ENCODE results near the gene ADGRG4.

ADGRG4 gene

DNA sequence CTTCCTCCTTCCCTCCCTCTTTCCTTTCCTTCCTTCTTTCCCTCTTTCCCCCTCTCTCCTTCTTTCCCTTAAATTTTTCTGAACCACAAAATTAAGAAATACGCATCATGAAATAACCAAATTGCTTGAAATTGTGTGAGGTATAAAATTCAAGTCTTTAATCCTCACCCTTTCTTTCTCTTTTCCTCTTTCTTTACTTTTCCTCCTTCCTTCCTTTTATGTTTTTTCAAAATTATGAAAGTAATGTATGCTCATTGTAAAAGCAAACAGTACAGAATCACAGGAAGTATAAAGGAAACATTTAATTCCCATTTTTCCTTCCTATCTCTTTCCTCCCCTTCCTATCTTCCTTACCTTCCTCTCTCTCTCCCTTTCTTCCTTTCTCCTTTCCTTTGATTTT lies 5.4 kb downstream of the ADGRG4 start:
- DNase-seq: no peak

DNA sequence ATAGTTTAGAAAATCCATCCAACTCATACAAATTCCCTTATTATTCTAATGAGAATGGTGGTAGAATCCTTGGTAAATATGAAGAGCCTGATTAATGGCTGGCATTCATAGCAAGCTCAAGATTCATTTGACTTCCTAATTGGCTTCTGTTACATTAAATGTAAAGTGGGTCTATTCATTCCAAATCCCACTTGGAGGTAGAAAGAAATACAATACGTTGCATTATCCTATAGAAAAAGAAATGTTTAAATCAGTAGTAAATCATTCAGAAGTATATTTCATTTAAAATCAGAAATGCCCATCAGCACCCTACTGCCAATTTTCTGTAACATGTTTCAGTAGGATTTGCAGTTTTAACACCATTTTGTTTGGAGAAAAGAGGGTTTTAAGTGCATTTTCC lies 6.7 kb downstream of the ADGRG4 start:
- DNase-seq: no peak

DNA sequence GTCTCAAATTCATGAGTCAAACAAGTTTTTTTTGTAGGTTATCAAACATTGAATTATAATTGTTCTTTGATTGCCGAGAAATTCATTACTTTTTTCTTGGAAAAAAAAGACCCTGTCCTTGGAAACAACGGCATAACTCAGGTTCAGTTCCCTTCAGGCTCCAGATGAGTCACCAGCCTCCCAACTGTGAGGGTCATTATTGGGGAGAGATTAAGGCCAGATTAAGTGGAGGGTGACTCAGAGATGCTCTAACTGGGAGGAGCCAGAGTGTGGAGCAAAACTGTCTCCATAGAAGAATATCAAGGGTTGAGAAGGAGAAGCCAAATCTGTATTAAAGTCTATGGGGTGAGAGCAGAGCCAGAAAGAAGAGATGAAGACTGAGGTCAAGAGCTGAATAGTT lies 9.6 kb downstream of the ADGRG4 start:
- DNase-seq: no peak

DNA sequence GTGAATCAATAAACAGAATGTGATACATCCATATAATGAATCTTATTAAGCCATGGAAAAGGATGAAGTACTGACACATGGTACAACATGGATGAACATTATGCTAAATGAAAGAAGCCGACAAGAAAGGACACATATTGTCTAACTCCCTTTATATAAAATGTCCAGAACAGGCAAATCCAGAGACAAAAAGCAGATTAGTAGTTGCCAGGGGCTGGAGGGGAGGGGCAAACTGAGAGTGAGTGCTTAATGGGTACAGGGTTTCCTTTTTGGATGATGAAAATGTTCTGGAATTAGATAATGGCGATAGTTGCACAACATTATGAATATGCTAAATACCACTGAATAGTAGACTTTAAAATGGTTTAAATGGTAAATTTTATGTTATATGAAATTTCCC lies 17.4 kb downstream of the ADGRG4 start:
- DNase-seq: no peak

DNA sequence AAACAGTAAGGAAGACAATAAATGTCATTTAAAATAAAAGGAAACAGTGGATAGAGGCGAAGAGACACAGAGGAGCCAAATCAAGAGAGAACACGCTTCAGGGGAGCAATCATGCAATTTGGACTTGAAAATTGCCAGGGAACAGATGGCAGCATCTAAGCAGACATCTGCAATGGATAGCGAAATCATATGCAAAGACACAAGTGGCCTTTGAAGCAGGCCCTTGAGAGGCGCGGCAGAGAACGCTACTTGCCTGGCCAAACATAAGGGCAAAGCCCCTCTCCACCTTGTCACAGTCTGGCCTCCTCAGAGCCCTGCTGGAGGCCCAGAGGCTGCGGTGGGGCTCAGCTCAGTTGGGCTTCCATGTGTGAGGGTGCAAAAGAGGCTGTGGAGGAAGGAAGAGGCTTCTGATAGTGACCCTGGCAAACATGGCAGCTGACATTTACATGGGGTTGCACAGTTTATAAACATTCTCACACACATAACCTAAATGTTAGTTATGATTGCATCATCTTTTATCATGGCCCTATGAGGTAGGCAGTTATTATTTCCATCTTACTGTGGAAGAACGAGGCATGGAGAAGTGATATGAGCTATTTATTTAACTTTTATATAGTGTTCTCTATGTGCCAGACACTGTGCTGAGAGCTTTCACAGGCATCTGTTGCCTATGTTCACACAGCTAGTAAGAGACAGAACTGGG lies 18.3 kb downstream of the ADGRG4 start:
- DNase-seq: no peak

DNA sequence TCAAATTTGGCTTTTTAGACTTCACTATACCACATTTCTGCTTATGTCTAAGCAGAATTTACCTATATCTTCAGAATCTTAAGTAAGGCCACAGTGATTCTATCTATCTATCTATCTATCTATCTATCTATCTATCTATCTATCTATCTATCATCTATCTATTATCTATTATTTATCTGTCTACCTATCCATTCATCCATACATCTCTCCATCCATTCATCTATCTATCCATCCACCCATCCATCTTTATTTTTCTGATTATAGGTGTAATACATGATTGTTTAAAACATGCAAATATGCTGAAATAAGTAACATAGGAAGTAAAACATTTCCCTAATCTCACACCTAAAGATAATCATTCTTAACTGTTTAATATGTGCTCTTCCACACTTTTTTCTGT lies 18.8 kb downstream of the ADGRG4 start:
- no peak for DNase-seq

DNA sequence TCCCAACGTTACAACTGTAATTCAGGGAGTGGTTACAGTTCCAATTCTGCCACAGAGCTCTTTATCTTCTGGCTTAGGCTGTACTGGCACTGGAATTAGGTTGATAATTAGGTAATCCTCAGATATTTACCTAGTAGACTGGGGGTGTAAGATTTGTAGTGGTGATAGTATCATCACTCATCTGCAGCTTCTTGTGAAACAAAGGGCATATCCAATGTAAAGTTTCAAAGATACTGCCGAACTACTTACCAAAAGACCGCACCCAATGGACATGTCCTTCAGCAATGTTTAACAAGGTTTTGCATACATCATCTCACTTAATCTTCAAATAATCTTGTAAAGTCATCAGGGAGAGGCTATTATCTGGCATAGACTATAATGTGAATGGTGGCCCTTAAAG lies 20.8 kb downstream of the ADGRG4 start:
- DNase-seq: no peak

DNA sequence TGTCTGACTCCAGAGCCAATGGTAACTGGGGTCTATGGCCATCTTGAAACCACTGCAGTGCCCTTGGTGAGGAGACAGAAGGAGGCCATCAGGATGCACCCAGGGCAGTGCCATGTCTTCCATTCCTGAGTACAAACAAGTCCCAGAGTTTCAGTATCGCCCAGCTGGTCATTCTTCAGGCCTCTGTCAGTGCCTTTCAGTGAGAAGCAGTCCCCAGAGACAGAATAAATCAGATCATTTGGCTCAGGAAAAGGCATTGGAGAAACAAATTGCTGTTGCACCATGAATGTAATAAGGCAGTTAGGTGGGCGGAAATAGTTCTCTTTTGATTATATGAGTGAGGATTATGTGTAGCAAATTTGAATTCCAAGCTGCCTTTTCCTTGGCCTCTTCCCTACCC lies 21.3 kb downstream of the ADGRG4 start:
- no peak for DNase-seq

DNA sequence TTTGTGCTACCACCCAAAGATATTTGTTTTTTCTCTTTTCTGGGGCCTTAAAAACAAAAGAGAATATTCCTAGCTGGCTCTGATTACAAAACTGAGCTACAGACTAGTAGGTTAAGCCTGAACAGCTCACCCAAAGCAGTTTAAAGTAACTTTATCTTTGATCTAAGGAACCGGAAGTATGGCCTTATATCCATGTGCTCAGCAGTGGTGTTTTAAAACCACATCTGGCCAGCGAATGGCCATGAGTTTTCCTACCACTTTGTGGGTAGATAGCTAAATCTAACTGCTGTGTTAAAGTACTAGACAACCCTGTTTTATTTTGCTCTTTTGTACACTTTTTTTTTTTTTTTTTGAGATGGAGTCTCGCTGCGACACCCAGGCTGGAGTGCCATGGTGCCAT lies 24.6 kb downstream of the ADGRG4 start:
- DNase-seq: no peak

DNA sequence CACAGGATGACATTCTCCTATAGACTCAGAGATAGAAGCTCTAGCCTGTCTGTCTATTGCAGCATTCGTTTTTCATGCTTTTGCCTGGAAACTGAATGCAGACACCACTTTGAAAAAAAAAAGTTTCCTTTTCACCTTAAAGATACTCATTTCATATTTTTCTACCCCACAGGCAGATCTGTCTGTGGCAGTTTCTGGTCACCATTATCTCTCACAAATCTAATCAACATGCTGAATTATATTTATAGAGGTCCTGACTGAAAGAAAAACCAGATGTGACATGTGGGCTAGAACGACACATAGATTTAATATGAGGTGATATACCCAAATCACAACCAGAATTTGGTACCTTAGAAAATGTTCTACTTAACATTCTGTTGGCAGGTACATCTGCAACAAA lies 28.2 kb downstream of the ADGRG4 start:
- no peak for DNase-seq

DNA sequence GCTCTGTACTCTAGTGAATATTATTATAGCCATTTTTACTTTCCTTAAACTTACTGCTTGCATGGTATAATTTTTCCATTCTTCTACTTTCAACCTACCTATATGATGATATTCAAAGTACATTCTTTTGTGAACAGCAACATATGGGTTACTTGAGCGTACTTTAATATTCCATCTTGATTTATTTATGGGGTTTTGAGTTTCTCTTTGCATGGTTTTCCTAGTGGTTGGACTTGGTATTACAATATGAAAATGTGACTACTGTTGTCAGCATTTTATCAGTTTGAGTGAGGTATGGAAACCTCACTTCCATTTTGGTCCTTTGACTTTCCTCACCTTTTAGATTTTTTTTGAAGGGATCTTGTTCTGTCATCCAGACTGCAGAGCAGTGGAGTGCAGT lies 35.9 kb downstream of the ADGRG4 start:
- DNase-seq: no peak

DNA sequence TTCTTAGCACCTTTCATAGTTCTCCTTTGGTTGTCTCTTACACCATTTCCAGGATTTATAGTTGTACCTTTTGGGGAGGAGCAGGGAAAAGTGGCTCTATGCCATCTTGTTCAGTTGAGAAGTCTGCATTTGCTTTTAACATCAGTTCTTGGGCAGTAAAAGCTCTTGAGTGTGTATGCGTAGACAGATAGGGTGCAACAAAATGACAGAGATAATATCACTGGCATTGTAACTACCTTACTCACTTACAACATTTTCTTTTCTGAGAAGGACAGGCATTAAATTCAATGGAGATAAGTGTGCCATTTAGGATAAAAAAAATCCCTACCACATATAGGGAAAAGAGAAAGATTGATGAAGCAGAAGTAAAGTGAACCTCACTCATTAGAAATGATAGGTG lies 38.9 kb downstream of the ADGRG4 start:
- DNase-seq: no peak

DNA sequence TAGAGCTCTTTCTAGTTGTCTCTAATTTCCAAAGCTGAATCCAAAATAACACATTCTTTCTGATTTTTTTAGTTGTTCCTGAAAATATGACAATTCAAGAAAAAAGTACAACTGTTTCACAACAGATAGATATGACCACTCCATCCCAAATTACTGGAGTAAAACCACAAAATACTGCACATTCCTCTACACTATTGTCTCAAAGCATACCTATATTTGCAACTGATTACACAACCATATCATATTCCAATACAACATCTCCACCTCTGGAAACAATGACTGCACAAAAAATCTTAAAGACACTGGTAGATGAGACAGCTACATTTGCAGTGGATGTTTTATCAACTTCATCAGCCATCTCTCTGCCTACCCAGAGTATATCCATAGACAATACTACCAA lies 43.6 kb downstream of the ADGRG4 start:
- no peak for DNase-seq

DNA sequence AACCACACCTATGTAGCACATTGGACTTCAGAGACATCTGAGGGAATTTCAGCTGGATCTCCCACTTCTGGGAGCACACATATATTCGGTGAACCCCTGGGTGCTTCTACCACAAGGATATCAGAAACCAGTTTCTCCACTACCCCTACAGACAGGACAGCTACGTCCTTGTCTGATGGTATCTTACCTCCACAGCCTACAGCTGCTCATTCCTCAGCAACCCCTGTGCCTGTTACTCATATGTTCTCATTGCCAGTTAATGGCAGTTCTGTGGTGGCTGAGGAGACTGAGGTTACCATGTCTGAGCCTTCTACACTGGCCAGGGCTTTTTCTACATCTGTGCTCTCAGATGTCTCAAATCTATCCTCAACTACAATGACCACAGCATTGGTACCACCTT lies 45.7 kb downstream of the ADGRG4 start:
- DNase-seq: no peak

DNA sequence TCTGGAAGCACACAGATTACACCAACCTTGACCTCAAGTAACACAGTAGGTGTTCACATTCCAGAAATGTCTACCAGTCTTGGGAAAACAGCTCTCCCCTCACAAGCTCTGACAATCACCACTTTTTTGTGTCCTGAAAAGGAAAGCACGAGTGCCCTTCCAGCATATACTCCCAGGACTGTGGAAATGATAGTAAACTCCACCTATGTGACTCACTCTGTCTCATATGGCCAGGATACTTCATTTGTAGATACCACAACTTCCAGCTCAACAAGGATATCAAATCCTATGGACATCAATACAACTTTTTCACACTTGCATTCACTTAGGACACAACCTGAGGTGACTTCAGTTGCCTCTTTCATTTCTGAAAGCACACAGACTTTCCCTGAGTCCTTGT lies 46.9 kb downstream of the ADGRG4 start:
- no peak for DNase-seq

DNA sequence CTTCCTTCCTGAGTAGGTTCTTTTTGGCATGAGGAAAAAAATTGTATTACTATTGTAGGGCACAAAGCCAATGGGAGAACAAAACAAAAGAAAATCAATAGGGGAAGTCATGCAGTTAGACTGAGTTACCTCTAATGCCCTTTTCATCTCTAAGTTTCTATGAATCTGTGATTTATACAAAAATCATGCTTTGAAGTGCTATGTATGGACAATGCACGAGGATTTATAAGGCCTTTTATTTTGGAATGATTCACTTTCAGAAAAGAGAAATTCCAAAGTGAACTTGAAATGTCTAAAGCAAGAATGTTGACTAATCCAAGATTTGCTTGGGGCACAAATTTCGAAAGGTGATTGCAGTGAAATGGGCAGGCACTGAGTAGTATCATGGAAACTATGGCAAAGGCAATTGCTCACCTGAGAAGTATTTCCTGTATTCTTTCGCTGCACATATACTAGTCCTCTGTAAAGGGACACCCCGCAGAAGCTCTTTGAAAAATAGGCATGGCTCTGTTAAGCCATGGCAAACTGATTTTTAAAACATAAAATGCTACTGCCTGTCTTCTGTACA lies 52.8 kb downstream of the ADGRG4 start:
- no peak for DNase-seq

DNA sequence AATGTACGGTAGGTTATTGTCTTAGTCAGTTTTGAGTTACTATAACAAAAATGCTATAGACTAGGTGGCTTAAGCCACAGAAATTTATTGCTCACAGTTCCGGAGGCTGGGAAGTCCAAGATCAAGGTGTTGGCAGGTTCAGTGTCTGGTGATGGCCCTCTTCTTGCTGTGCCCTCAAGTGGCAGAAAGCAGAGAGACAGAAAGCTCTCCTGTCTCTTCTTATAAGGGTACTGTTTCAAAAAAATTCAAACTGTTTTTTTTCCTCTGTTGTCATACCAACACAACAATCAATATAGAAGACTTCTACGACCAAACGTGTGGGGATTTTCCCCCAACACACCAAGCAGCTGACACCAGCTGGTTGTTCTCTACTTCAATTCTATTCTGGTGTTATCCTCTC lies 53.4 kb downstream of the ADGRG4 start:
- no peak for DNase-seq

DNA sequence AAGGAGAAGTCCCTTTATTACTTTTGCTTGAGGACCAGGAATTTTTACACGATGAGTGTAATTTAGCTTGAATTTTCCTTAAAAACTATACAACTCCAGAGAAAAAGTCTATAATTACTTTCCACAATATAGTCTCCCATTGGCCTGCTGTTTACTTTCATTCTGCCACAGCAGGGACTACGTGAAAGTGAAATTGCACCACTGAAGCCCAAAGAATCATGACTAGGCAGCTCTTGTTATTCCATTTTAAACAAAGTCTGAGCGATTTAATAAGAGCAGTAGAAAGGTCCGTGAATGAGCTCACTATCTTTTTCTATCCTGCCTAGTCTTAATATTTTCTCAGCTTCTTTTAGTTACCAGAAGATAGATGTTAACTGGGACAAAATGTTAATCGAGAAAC lies 68.6 kb downstream of the ADGRG4 start:
- DNase-seq: no peak

DNA sequence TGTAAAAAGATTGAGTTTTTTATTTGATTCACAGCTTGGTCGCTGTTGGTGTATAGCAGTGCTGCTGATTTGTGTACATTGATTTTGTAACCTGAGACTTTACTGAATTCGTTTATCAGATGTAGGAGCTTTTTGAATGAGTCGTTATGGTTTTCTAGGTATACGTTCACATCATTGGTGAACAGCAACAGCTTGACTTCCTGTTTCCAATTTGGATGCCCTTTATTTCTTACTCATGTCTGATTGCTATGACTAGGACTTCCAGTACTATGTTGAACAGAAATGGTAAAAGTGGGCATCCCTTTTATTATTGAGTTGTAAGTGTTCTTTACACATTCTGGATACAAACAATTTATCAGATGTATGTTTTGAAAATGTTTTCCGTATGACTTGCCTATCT lies 76.0 kb downstream of the ADGRG4 start:
- no peak for DNase-seq

DNA sequence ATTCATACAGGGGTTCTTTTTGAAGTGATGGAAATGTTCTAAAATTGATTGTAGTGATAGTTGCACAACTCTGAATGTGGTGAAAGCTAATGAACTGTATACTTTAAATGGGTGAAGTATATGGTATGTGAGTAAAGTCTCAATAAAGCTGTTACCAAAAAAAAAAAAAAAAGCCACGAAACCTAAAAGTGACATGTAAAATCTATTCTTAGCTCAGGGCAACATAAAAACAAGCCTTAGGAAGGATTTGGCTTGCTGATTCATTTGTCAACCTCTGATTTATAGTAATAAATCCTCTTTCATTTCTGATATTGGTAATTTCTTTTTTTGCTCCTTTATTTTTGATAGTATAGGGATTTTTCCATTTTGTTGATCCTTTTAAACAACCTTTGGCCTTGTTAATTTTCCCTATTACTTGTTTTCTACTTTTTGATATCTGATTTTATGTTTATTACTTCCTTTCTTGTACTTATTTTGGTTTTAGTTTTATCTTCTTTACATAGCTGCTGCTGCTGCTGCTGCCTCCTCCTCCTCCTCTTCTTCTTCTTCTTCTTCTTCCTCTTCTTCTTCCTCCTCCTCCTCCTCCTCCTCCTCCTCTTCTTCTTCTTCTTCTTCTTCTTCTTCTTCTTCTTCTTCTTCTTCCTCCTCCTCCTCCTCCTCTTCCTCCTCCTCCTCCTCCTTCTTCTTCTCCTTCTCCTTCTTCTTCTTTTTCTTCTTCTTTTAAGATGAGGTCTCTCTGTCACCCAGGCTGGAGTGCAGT lies 79.4 kb downstream of the ADGRG4 start:
- DNase-seq: no peak

DNA sequence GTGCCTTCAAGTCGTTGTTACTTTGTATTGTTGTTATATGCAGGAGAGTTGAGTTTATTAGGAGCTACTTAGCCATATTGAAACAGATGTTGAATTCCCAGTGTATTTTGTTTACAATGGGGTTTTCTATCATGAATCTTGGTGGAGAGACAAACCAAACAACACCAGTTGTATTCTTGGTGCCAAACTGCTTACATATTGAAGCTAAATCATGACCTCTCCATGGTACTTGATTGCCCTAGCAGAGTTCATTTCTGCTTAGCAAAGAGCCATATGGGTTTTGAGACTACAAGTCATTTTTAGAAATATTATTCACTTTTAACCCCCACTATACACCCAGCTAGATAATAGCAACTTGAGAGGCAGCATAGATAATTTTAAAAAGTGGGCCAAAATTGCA lies 85.4 kb downstream of the ADGRG4 start:
- no peak for DNase-seq

DNA sequence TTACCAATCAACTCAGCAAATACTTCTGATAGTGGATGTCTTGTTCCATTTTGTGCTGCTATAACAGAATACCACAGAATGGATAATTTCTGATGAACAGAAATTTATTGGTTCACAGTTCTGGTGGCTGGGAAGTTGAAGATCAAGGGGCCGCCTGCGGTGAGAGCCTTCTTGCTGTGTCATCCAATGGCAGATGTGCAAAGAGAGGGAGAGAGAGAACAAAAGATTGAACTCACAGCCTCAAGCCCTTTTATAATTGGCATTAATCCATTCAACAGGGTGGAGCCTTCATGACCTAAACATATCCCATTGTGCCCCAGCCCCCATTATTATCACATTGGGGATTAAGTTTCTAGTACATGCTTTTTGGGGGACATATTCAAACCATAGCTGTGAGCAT lies 86.1 kb downstream of the ADGRG4 start:
- DNase-seq: no peak

DNA sequence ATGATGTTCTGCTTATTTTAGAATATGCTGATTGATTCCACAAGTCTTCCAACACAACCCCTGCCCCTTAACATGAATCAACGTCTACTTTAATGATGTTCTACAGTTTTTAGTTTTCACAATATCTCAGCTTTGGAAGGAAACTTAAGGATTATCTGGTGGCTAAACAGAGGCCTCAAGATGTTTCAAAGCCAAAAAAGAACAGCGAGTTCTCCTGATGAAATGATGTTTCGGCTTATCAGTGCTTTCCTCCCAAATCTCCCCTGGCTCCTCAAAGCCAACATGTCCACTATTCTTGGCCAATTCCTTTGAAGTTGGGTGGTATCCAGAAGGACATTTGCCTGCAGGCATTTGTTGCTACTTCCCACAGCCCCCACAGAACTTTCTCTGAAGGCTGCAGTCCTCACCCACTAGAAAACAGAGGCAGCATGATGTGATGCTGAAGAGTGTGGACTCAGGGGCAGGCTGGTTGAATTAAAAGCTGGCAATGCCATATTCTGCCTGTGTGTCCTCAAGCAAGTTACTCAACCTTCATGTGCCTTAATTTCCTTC lies 87.3 kb downstream of the ADGRG4 start:
- DNase-seq: no peak

DNA sequence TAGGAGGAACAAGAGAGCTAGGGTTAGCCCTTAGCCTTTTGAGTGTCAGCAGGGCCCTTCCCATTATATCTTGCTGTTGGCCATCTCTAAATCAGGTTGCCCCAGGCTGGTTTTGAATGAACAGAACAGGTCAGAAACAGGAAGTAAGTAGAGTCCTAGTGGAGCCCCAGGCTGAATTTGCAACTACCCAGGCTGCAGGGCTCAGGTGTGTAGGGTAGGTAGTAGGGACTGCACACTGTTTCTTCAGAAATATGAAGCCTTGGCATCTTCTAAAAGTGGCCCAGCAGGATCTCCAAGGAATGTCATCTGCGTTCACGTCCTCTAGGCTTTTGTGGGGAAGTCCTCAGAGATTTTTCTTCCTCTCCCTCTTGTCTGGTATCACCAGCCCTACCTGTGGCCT lies 90.2 kb downstream of the ADGRG4 start:
- no peak for DNase-seq

All from NCI-H2081 treated with DMSO at 0.1 percent for 48 hours (cell line).